GM12801 (cell line): ENCODE data around the gene PLEKHA5.

Experiments used
- TF ChIP-seq, protein P1 (sequence below): IDR thresholded peaks from one replicate; pipeline ENCODE4 v1.5.1; 2011; ENCODE audit warnings: control low read depth; ENCODE audit not compliant: insufficient read length; ENCODE audit errors: extremely low read depth

Gene PLEKHA5

GRCh38 chr12:19214020-19214419 lies 84.5 kb downstream of the PLEKHA5 start:
- TF ChIP-seq, protein P1, sequence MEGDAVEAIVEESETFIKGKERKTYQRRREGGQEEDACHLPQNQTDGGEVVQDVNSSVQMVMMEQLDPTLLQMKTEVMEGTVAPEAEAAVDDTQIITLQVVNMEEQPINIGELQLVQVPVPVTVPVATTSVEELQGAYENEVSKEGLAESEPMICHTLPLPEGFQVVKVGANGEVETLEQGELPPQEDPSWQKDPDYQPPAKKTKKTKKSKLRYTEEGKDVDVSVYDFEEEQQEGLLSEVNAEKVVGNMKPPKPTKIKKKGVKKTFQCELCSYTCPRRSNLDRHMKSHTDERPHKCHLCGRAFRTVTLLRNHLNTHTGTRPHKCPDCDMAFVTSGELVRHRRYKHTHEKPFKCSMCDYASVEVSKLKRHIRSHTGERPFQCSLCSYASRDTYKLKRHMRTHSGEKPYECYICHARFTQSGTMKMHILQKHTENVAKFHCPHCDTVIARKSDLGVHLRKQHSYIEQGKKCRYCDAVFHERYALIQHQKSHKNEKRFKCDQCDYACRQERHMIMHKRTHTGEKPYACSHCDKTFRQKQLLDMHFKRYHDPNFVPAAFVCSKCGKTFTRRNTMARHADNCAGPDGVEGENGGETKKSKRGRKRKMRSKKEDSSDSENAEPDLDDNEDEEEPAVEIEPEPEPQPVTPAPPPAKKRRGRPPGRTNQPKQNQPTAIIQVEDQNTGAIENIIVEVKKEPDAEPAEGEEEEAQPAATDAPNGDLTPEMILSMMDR = no peak

DNA sequence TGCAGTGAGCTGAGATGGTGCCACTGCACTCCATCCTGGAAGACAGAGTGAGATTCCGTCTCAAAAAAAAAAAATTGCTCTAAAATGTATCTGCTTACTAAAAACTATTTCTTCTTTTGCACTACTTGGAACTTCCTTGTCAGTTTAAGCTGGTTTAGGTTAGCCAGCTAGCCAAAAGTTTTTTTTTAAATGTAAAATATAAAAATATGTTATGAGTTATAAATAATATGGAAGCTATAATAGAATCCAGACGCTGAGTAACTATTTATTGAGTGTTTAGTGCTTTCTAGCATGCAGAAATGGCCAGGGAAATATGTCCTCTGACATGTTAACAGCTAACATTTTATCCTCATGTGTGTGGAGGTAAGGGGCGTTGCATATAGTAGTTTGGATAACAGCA lies 85.6 kb downstream of the PLEKHA5 start:
- TF ChIP-seq, protein P1 = no peak

- TF ChIP-seq, protein P1 = no peak
Measured at GRCh38 chr12:19217446-19217845, 87.9 kb downstream of the PLEKHA5 start.

DNA sequence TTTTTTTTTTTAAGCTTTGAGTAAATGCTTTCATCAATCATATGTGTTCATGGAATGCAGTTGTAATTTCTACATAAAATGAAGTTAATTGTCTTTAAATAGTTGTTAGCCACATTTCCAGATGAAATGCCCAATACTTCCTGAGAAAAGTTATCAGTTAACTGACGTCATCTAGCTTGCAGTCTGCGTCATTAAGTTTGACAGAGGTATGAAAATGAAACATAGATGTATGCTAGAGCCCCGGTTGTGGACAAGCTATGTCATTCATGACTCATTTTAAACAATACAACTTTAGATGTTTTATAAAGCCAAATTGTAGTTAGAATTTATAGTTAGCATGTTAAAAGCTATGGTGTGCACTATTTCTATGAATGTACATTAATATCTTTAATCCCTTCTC lies 90.7 kb downstream of the PLEKHA5 start:
- TF ChIP-seq, protein P1 = no peak

GRCh38 chr12:19220852-19221466 lies 91.4 kb downstream of the PLEKHA5 start:
- TF ChIP-seq, protein P1 = no peak

DNA sequence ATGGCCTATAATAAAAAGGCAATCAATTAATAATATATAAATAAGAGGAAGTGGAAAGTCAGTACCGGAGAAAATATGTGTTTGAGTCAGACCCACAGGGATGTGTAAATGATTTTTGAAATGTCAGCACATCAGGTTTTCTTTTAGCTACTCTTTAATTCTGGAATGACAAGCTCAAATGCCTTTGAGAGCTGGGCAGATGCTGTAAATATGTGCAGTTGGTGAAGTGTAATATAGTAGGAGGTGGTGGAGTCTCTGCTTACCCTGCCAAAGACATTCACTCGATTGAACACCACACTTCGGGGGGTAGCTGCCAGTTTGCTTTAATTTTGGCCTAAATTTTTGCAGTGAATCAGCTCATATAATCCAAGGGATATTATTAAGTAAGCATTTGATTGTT lies 93.0 kb downstream of the PLEKHA5 start:
- TF ChIP-seq, protein P1 = no peak

DNA sequence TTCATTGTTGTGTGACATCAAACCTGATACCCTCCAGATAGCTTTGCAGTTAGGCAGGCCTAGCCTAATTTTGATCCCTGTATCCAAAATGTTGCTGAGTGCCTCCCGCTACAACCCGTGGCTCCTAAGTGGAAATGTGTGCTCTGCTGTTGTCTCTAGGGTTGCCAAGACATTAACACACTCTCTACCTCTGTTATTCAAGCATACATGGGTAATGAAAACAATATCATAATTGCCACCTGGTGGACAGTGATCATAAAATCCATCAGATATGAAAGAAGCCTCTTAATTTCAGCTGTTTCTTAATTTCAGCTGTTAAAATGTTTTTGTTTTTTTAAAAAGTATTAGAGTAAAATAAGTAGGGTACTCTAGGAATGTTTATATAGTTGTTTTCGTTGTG lies 93.5 kb downstream of the PLEKHA5 start:
- TF ChIP-seq, protein P1 = no peak
